ENCODE data around the gene GRK1. TPM values are rescaled to one million over a fixed set of nuclear protein-coding genes. Genes with fewer than 3 reads are reported as not detected.

The GRK1 gene
- total RNA-seq, 2 experiments from 2014 or later = not detected

- no peak for ATAC-seq (ENCODE audit: poor library complexity)
- H3K4me1 Mint-ChIP-seq (ENCODE audit: low read depth) = peaks cover 29% of the 10 kb centered on the region
- H3K36me3 ChIP-seq (ENCODE audit: insufficient read depth, low read length) = peaks cover 36% of the 10 kb centered on the region
- TF ChIP-seq CTCF (IDR thresholded peaks at IDR 0.05) = no peak
- H3K4me1 ChIP-seq (ENCODE audit: insufficient read depth, low read length) = peaks cover 13% of the 10 kb centered on the region
- H3K36me3 Mint-ChIP-seq (ENCODE audit: low read depth) = peaks cover 51% of the 10 kb centered on the region
- CTCF ChIA-PET = no interaction called here
- H3K9me3 Mint-ChIP-seq = no peaks in the 10 kb centered on the region
- no peak overlapping the region for H3K27ac ChIP-seq (ENCODE audit: low read depth in 1 of 2, low read length in 2 of 2)
- DNase-seq = peak in 1 of 14 experiments; percentile 10
- H3K27me3 Mint-ChIP-seq = no peaks in the 10 kb centered on the region
- no peak overlapping the region for H3K4me3 ChIP-seq (ENCODE audit: low read length)
- intact Hi-C loops (cut with DNase I, micrococcal nuclease) = no loop called here
- H3K27ac Mint-ChIP-seq = peak overlapping the region; percentile 58
- H3K9me3 ChIP-seq (ENCODE audit: control insufficient read depth in 1 of 2, insufficient read depth in 1 of 2, low read length in 2 of 2) = no peaks in the 10 kb centered on the region
- H3K4me3 Mint-ChIP-seq = no peak overlapping the region
- POLR2A ChIA-PET = no interaction called here
- no peaks in the 10 kb centered on the region for H3K27me3 ChIP-seq (ENCODE audit: control insufficient read depth in 1 of 2, insufficient read depth in 2 of 2, low read length in 2 of 2)
Measured at GRCh38 chr13:113629866-113630265, 37.2 kb upstream of the GRK1 start.

- peak overlapping the region; percentile 42 for H3K27ac Mint-ChIP-seq
- no peak overlapping the region for H3K4me3 Mint-ChIP-seq
- ChIA-PET POLR2A (no interaction called here), CTCF (no interaction called here)
- no peaks in the 10 kb centered on the region for H3K9me3 Mint-ChIP-seq
- no peaks in the 10 kb centered on the region for H3K9me3 ChIP-seq (ENCODE audit: control insufficient read depth in 1 of 2, insufficient read depth in 1 of 2, low read length in 2 of 2)
- H3K4me1 Mint-ChIP-seq (ENCODE audit: low read depth) = peaks cover 32% of the 10 kb centered on the region
- peaks cover 40% of the 10 kb centered on the region for H3K36me3 ChIP-seq (ENCODE audit: insufficient read depth, low read length)
- intact Hi-C loops (cut with DNase I, micrococcal nuclease) = no loop called here
- H3K36me3 Mint-ChIP-seq (ENCODE audit: low read depth) = peaks cover 53% of the 10 kb centered on the region
- TF ChIP-seq CTCF (IDR thresholded peaks at IDR 0.05) = no peak
- no peak for ATAC-seq (ENCODE audit: poor library complexity)
- H3K27me3 ChIP-seq (ENCODE audit: control insufficient read depth in 1 of 2, insufficient read depth in 2 of 2, low read length in 2 of 2) = no peaks in the 10 kb centered on the region
- no peak overlapping the region for H3K27ac ChIP-seq (ENCODE audit: low read depth in 1 of 2, low read length in 2 of 2)
- no peak overlapping the region for H3K4me3 ChIP-seq (ENCODE audit: low read length)
- no peaks in the 10 kb centered on the region for H3K27me3 Mint-ChIP-seq
- DNase-seq = no peak
- H3K4me1 ChIP-seq (ENCODE audit: insufficient read depth, low read length) = peaks cover 18% of the 10 kb centered on the region
Measured at GRCh38 chr13:113630296-113630695, 36.7 kb upstream of the GRK1 start.

- Histone ChIP-seq H3K36me3 (ENCODE audit: insufficient read depth, low read length) (peaks cover 45% of the 10 kb centered on the region), H3K9me3 (ENCODE audit: control insufficient read depth in 1 of 2, insufficient read depth in 1 of 2, low read length in 2 of 2) (peaks cover 0 to 2% of the 10 kb centered on the region in 2 experiments), H3K4me1 (ENCODE audit: insufficient read depth, low read length) (peaks cover 23% of the 10 kb centered on the region), H3K27ac (ENCODE audit: low read depth in 1 of 2, low read length in 2 of 2) (no peak overlapping the region), H3K27me3 (ENCODE audit: control insufficient read depth in 1 of 2, insufficient read depth in 2 of 2, low read length in 2 of 2) (no peaks in the 10 kb centered on the region), H3K4me3 (ENCODE audit: low read length) (no peak overlapping the region)
- no peak for DNase-seq
- Mint-ChIP-seq H3K4me3 (no peak overlapping the region), H3K4me1 (ENCODE audit: low read depth) (peaks cover 32% of the 10 kb centered on the region), H3K27ac (peak overlapping the region; percentile 42), H3K27me3 (no peaks in the 10 kb centered on the region), H3K9me3 (no peaks in the 10 kb centered on the region), H3K36me3 (ENCODE audit: low read depth) (peaks cover 54% of the 10 kb centered on the region)
- no peak for TF ChIP-seq CTCF (IDR thresholded peaks at IDR 0.05)
- ChIA-PET CTCF (no interaction called here), POLR2A (no interaction called here)
- no peak for ATAC-seq (ENCODE audit: poor library complexity)
- intact Hi-C loops (cut with DNase I, micrococcal nuclease) = no loop called here
Measured at GRCh38 chr13:113630804-113631203, 36.2 kb upstream of the GRK1 start.
